ENCODE results near the gene STMN1.

- no peak for TF ChIP-seq CTCF (conservative IDR thresholded peaks at IDR 0.05; ENCODE audit: low read length)
- no peak for TF ChIP-seq EZH2phosphoT487 (IDR thresholded peaks at IDR 0.05; ENCODE audit: borderline replicate concordance)
These were observed 18.2 kb upstream of the STMN1 start for GRCh38 chr1:25924454-25924853.

Measured in Loucy (cell line).